NCI-H2196 treated with DMSO at 0.1 percent for 48 hours (cell line): ENCODE measurements around the gene TGM5.

Experiments used
- DNase-seq: peaks from one replicate; lab custom pipeline; 2025; ENCODE audit not compliant: unreplicated experiment; lab: John Stamatoyannopoulos, UW

Gene TGM5

GRCh38 chr15:43219929-43220928 is 46.5 kb downstream of the TGM5 start:
- no peak for DNase-seq

- no peak for DNase-seq
Measured at GRCh38 chr15:43218908-43219706, 47.6 kb downstream of the TGM5 start.

- no peak for DNase-seq
Measured at GRCh38 chr15:43215961-43216360, 50.8 kb downstream of the TGM5 start.

DNA sequence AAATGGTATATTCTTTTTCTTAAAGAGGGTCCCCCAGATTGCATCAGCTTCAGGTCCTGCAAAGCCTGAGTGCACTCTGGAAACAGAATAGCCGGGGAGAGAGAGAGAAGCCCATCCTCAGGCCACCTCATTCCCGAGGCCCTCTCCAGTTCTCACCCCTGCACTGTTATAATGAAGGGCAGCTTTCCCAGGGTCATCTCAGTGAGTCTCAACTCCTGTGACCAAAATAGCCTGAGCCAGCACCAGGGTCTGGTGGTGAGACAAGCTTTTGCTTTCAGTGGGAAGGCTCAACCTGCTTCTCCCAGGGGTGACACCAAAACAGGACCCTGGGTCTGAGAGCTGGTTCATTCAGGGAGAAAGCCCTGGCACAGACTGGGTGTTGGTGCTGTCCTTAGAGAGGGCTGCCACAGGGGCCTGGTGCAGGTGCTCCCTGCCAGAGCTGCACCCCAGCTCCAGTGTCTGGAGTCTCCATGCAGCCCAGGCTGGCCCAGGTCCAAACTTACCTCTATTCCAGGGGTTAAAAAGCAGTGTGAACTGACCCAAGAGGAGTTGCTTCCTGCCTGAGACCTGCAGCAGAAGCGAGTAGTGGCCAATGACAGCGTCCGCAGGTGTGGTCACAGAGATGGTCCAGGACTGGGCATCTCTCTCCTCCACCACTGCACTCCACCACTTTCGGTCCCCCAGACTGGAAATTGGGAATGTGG is 52.0 kb downstream of the TGM5 start:
- DNase-seq = no peak

DNA sequence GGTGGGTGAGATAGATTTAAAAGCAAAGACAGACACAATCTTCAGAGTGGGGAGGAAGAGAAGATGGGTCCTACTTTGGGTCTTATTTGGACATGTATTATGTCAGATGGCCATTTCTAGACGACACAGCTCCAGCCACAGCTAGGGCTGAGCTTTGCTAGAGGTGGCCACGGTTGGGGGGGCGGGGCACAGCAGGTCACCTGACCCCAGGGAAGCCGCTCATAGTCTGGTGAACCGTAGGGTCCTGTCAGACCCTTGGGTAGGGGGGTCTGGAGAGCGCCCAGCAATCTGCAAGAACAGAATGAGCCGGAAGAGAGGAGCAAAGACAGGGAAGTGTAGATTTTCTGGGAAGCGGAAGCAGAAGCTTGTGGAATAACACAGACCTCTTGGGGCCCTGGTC is 52.6 kb downstream of the TGM5 start:
- no peak for DNase-seq

GRCh38 chr15:43213466-43213865 is 53.3 kb downstream of the TGM5 start:
- DNase-seq = no peak

- no peak for DNase-seq
Measured at GRCh38 chr15:43212951-43213350, 53.8 kb downstream of the TGM5 start.

DNA sequence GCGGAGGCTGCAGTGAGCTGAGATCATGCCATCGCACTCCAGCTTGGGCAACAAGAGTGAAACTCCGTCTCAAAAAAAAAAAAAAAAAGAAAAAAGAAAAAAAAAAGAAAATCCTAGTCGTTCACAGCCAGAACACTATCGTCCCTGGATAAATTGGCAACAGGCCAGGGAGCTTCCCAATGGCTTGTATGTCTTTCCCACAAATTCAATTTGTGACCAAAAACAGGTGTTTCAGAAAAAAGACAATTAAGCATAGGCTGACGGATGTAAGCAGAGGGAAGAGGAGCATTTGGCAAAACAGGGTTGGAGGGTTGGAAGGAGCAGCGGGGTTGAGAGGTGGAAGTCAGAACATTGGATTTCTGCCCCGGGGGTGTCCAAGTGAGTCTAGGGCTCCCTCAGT is 54.4 kb downstream of the TGM5 start:
- DNase-seq = no peak

- no peak for DNase-seq
Measured at GRCh38 chr15:43211224-43211735, 55.4 kb downstream of the TGM5 start.

GRCh38 chr15:43210807-43211206 is 55.9 kb downstream of the TGM5 start:
- DNase-seq = no peak

DNA sequence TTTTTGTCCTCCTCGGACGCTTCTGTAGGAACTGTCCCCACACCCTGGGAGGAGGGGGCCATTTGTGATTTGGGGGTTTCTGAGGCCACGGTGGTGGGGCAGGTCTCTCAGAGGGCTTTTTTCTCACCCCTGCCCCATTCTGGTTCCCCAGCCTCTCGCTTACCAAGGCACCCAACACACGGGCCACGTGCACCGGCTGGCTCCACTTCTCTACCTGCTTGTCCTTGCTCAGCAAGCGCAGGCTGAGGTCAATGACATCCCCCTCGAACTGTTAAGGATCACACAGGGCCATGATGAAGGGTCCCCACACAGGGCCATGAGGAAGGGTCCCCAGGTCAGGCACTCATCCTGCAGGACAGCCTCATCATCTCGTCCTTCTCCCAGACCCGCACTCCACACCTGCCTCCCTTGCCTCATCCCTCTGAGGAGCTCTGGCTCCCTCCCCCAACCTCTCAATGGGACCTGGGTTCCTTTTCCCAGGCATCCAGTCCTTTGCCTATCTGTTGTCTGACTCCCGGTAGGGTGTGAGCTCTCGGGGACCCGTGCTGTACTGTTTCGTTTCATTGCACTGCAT is 56.5 kb downstream of the TGM5 start:
- DNase-seq = no peak

DNA sequence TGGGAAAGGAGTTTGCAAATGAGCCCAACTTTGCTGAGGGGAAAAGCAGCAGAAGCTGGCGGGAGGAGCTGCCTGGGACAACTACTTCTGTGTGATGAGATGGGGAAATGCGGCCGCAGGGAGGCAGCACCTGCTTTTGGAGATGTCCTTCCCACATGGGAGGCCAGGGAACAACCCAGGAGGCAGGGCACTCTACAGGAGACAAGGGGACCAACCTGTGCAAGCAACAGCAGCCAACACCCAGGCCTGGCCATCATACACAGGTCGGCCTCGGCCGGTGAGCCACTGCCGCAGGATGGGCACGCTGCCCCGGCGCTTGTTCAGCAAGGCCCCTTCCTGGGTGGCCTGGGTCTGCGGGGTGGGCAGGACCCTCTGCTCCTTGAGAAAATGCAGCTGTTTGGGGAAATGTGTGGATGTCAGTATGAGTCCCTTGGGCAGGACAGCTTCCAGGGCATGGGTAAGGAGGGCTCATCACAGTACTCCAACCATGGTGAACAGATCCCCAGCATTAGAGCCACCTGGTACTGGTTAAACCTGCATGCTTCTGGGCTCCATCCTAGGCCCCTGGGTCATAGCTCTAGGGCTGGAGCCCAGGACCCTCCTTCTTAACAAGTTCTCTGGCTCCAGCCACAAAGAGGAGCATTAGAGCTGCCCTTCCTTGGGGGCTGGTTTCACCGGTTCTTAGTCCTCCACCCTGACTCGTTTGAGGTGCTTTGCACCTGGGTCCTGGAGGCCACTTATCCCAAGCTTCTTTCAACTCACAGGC is 57.5 kb downstream of the TGM5 start:
- DNase-seq = no peak

GRCh38 chr15:43208052-43209002 is 58.4 kb downstream of the TGM5 start:
- no peak for DNase-seq

- no peak for DNase-seq
Measured at GRCh38 chr15:43207024-43207423, 59.7 kb downstream of the TGM5 start.

- DNase-seq = no peak
Measured at GRCh38 chr15:43206054-43206453, 60.7 kb downstream of the TGM5 start.

DNA sequence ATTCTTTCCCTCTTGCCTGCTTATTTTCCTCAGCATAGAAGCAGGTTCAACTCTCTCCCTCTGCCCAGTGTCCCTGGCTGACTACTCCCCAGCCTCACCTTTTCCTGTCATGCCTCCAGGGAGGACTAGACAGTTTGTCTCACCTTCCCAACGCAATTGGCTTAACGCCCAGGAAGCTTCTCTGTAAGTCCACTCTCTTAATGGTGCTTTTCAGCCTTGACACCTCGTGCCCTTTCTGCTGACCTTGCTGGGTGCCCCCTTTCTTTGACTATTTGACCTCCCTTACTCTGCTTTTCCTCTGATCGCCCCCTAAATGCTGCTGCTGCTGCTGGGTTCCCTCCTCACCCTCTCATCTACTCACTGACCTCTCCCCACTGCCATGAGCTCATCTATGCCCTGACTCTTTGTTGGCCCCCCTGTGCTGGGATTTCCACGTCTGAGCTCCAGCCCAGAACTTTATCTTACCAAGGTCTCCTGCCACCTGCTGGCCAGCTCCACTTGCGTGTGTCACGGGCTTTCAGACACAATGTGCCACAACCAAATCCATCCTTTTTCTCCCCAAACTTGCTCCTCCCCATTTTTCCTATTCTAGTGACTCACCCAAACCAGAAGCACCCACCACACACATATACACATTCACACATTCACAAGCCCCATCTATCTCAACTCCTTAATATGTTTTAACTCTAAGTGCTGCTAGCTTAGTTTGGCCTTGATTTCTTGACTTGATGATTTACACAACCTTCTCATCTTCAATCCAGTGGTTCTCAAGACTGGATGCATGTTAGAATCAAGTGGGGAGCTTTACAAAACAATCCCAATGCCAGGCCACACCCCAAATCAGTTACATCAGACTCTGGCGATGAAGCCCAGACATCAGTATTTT is 62.5 kb downstream of the TGM5 start:
- no peak for DNase-seq

DNA sequence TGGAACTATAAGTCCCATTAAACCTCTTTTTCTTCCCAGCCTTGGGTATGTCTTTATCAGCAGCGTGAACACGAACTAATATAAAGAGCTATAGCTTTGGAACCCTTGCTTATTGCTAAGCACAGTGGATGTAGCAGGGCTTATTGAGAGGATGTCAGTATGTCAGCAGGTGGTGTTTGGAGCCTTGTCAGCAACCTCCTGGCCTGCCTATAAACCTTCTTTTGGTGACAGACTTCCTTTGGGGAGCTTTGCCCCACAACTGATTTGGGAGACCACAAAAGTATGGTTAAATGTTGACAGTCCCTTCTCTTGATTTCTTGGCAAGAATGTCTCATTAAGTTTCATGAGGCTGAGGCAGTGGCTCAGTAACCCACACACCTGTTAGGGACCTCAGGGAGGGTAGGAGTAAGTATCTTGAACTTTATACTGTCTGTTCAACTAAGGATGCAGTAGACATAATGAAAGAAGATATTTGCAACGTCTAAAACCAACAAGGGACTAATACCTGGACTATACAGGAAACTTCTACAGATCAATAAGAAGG is 66.7 kb downstream of the TGM5 start:
- DNase-seq = no peak

DNA sequence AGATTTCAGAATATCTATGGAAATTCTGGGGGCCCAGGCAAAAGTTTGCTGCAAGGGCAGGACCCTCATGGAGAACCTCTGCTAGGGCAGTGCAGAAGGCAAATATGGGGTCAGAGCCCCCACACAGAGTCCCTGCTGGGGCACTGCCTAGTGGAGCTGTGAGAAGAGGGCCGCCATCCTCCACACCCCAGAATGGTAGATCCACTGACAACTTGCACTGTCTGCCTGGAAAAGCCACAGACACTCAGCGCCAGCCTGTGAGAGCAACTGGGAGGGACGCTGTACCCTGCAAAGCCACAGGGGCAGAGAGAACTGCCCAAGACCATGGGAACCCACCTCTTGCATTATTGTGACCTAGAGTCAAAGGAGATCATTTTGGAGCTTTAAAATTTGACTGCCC is 67.7 kb downstream of the TGM5 start:
- DNase-seq = no peak
